ENCODE measurements around the gene COPS9. TPM values are rescaled to one million over a fixed set of nuclear protein-coding genes. Genes with fewer than 3 reads are reported as not detected.
A peak's percentile ranks its signal among the peaks of the same experiment; 100 is the strongest.

COPS9 gene
- total RNA-seq, 2 experiments from 2014 or later = 120 to 129 TPM

- ATAC-seq (no peak), DNase-seq (no peak)
- CTCF ChIA-PET = no interaction called here
- H3K9me3 Mint-ChIP-seq (ENCODE audit: insufficient read depth) = no peaks in the 10 kb centered on the region
- H3K4me3 Mint-ChIP-seq = no peak overlapping the region
- no peak overlapping the region for H3K27ac Mint-ChIP-seq
- POLR2A ChIA-PET = no interaction called here
- peaks cover 38% of the 10 kb centered on the region for H3K36me3 Mint-ChIP-seq (ENCODE audit: low read depth)
- H3K4me1 Mint-ChIP-seq (ENCODE audit: low read depth) = peaks cover 2% of the 10 kb centered on the region
- no peaks in the 10 kb centered on the region for H3K27me3 Mint-ChIP-seq (ENCODE audit: low read depth)
Observed at GRCh38 chr2:240128608-240129145, 7.4 kb downstream of the COPS9 start.

- no peaks in the 10 kb centered on the region for H3K27me3 Mint-ChIP-seq (ENCODE audit: low read depth)
- no peaks in the 10 kb centered on the region for H3K4me1 Mint-ChIP-seq (ENCODE audit: low read depth)
- POLR2A ChIA-PET = no interaction called here
- CTCF ChIA-PET = no interaction called here
- H3K27ac Mint-ChIP-seq = no peak overlapping the region
- ATAC-seq (no peak), DNase-seq (no peak)
- no peak overlapping the region for H3K4me3 Mint-ChIP-seq
- H3K9me3 Mint-ChIP-seq (ENCODE audit: insufficient read depth) = no peaks in the 10 kb centered on the region
- peaks cover 35% of the 10 kb centered on the region for H3K36me3 Mint-ChIP-seq (ENCODE audit: low read depth)
Observed at GRCh38 chr2:240127911-240128607, 8.0 kb downstream of the COPS9 start.

- ChIA-PET CTCF (no interaction called here), POLR2A (no interaction called here)
- Mint-ChIP-seq H3K4me3 (no peak overlapping the region), H3K36me3 (ENCODE audit: low read depth) (peaks cover 31% of the 10 kb centered on the region), H3K9me3 (ENCODE audit: insufficient read depth) (no peaks in the 10 kb centered on the region), H3K4me1 (ENCODE audit: low read depth) (no peaks in the 10 kb centered on the region), H3K27ac (no peak overlapping the region), H3K27me3 (ENCODE audit: low read depth) (no peaks in the 10 kb centered on the region)
- DNase-seq (no peak), ATAC-seq (no peak)
Observed at GRCh38 chr2:240127191-240127750, 8.8 kb downstream of the COPS9 start.

GRCh38 chr2:240126731-240127130 lies 9.4 kb downstream of the COPS9 start:
- H3K4me3 Mint-ChIP-seq = no peak overlapping the region
- peaks cover 27% of the 10 kb centered on the region for H3K36me3 Mint-ChIP-seq (ENCODE audit: low read depth)
- DNase-seq (no peak), ATAC-seq (no peak)
- no peak overlapping the region for H3K27ac Mint-ChIP-seq
- H3K4me1 Mint-ChIP-seq (ENCODE audit: low read depth) = peaks cover under 1% of the 10 kb centered on the region
- CTCF ChIA-PET = no interaction called here
- POLR2A ChIA-PET = no interaction called here
- no peaks in the 10 kb centered on the region for H3K9me3 Mint-ChIP-seq (ENCODE audit: insufficient read depth)
- no peaks in the 10 kb centered on the region for H3K27me3 Mint-ChIP-seq (ENCODE audit: low read depth)

GRCh38 chr2:240125742-240126141 lies 10.4 kb downstream of the COPS9 start:
- Mint-ChIP-seq H3K9me3 (ENCODE audit: insufficient read depth) (no peaks in the 10 kb centered on the region), H3K27ac (no peak overlapping the region), H3K4me1 (ENCODE audit: low read depth) (peaks cover 5% of the 10 kb centered on the region), H3K4me3 (no peak overlapping the region), H3K36me3 (ENCODE audit: low read depth) (peaks cover 22% of the 10 kb centered on the region), H3K27me3 (ENCODE audit: low read depth) (peaks cover 3% of the 10 kb centered on the region)
- no peak for ATAC-seq
- ChIA-PET CTCF (no interaction called here), POLR2A (no interaction called here)
- no peak for DNase-seq

- H3K27ac Mint-ChIP-seq = no peak overlapping the region
- H3K27me3 Mint-ChIP-seq (ENCODE audit: low read depth) = peaks cover 7% of the 10 kb centered on the region
- no peak for ATAC-seq
- no peaks in the 10 kb centered on the region for H3K9me3 Mint-ChIP-seq (ENCODE audit: insufficient read depth)
- peaks cover 12% of the 10 kb centered on the region for H3K36me3 Mint-ChIP-seq (ENCODE audit: low read depth)
- no peak for DNase-seq
- ChIA-PET CTCF (no interaction called here), POLR2A (no interaction called here)
- H3K4me3 Mint-ChIP-seq = no peak overlapping the region
- peaks cover 5% of the 10 kb centered on the region for H3K4me1 Mint-ChIP-seq (ENCODE audit: low read depth)
Observed at GRCh38 chr2:240124651-240125030, 11.5 kb downstream of the COPS9 start.

GRCh38 chr2:240123821-240124650 lies 12.1 kb downstream of the COPS9 start:
- ChIA-PET POLR2A (no interaction called here), CTCF (no interaction called here)
- Mint-ChIP-seq H3K27me3 (ENCODE audit: low read depth) (peaks cover 7% of the 10 kb centered on the region), H3K4me1 (ENCODE audit: low read depth) (peaks cover 5% of the 10 kb centered on the region), H3K36me3 (ENCODE audit: low read depth) (peaks cover 10% of the 10 kb centered on the region), H3K9me3 (ENCODE audit: insufficient read depth) (no peaks in the 10 kb centered on the region), H3K4me3 (no peak overlapping the region), H3K27ac (no peak overlapping the region)
- ATAC-seq = no peak
- peak; percentile 4 for DNase-seq

GRCh38 chr2:240121675-240122074 lies 14.4 kb downstream of the COPS9 start:
- Mint-ChIP-seq H3K4me3 (no peak overlapping the region), H3K4me1 (ENCODE audit: low read depth) (peaks cover 5% of the 10 kb centered on the region), H3K27me3 (ENCODE audit: low read depth) (peaks cover 7% of the 10 kb centered on the region), H3K9me3 (ENCODE audit: insufficient read depth) (no peaks in the 10 kb centered on the region), H3K36me3 (ENCODE audit: low read depth) (no peaks in the 10 kb centered on the region), H3K27ac (no peak overlapping the region)
- ChIA-PET CTCF (no interaction called here), POLR2A (no interaction called here)
- no peak for ATAC-seq
- DNase-seq = peak; percentile 9

GRCh38 chr2:240121190-240121589 lies 14.9 kb downstream of the COPS9 start:
- Mint-ChIP-seq H3K4me1 (ENCODE audit: low read depth) (peaks cover 5% of the 10 kb centered on the region), H3K27me3 (ENCODE audit: low read depth) (peaks cover 9% of the 10 kb centered on the region), H3K36me3 (ENCODE audit: low read depth) (no peaks in the 10 kb centered on the region), H3K27ac (no peak overlapping the region), H3K4me3 (no peak overlapping the region), H3K9me3 (ENCODE audit: insufficient read depth) (no peaks in the 10 kb centered on the region)
- POLR2A ChIA-PET = no interaction called here
- CTCF ChIA-PET = no interaction called here
- DNase-seq (peak; percentile 13), ATAC-seq (no peak)

- Mint-ChIP-seq H3K4me3 (no peak overlapping the region), H3K36me3 (ENCODE audit: low read depth) (no peaks in the 10 kb centered on the region), H3K27ac (no peak overlapping the region), H3K4me1 (ENCODE audit: low read depth) (no peaks in the 10 kb centered on the region), H3K27me3 (ENCODE audit: low read depth) (peaks cover 15% of the 10 kb centered on the region), H3K9me3 (ENCODE audit: insufficient read depth) (no peaks in the 10 kb centered on the region)
- DNase-seq (no peak), ATAC-seq (no peak)
- CTCF ChIA-PET = no interaction called here
- POLR2A ChIA-PET = no interaction called here
Observed at GRCh38 chr2:240114233-240114632, 21.9 kb downstream of the COPS9 start.

GRCh38 chr2:240112914-240113690 lies 23.0 kb downstream of the COPS9 start:
- H3K36me3 Mint-ChIP-seq (ENCODE audit: low read depth) = no peaks in the 10 kb centered on the region
- no peak for ATAC-seq
- no peaks in the 10 kb centered on the region for H3K9me3 Mint-ChIP-seq (ENCODE audit: insufficient read depth)
- CTCF ChIA-PET = no interaction called here
- DNase-seq = no peak
- no peak overlapping the region for H3K27ac Mint-ChIP-seq
- POLR2A ChIA-PET = no interaction called here
- H3K4me1 Mint-ChIP-seq (ENCODE audit: low read depth) = no peaks in the 10 kb centered on the region
- H3K27me3 Mint-ChIP-seq (ENCODE audit: low read depth) = peaks cover 15% of the 10 kb centered on the region
- H3K4me3 Mint-ChIP-seq = no peak overlapping the region

GRCh38 chr2:240111253-240111652 lies 24.9 kb downstream of the COPS9 start:
- no peaks in the 10 kb centered on the region for H3K9me3 Mint-ChIP-seq (ENCODE audit: insufficient read depth)
- H3K27ac Mint-ChIP-seq = no peak overlapping the region
- no peaks in the 10 kb centered on the region for H3K36me3 Mint-ChIP-seq (ENCODE audit: low read depth)
- ATAC-seq (no peak), DNase-seq (no peak)
- H3K4me3 Mint-ChIP-seq = no peak overlapping the region
- no peaks in the 10 kb centered on the region for H3K4me1 Mint-ChIP-seq (ENCODE audit: low read depth)
- ChIA-PET CTCF (no interaction called here), POLR2A (no interaction called here)
- H3K27me3 Mint-ChIP-seq (ENCODE audit: low read depth) = peaks cover 13% of the 10 kb centered on the region

Data from activated CD8-positive, alpha-beta T cell treated with anti-CD3 and anti-CD28 coated beads, Interleukin-2, amount 10 ng/mL, durations not matched to agents 7 days and 5 days (primary cell).